ENCODE results near the gene CYP1A1.

Gene CYP1A1

DNA sequence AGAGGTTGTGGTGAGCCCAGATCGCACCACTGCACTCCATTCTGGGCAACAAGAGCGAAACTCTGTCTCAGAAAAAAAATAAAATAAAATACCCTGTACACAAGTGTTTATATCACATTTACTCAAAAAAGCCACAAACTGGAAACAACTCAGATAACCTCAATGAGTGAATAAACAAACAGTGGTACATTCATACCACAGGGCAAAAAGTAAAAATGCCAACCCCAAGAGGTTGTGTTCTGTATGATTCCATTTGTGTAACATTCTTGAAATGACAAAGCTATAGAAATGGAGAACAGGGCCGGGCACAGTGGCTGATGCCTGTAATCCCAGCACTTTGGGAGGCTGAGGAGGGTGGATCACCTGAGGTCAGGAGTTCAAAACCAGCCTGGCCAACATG is 42.4 kb downstream of the CYP1A1 start:
- no peak for DNase-seq

DNA sequence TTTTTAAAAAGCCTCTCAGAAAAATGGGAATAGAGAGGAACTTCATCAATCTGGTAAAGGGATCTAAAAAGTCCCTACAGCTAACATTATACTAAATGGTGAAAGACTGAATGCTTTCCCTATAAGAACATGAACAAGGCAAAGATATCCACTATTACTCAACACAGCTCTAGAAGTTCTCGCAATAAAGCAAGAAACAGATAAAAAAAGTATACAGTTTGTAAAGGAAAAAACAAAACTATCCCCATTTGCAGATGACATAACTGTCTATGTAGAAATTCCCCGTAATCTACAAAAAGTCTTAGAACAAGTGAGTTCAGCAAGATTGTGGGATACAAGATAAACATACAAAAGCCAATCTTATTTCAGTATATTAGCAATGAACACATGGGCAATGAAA is 44.9 kb downstream of the CYP1A1 start:
- DNase-seq, result no peak

DNA sequence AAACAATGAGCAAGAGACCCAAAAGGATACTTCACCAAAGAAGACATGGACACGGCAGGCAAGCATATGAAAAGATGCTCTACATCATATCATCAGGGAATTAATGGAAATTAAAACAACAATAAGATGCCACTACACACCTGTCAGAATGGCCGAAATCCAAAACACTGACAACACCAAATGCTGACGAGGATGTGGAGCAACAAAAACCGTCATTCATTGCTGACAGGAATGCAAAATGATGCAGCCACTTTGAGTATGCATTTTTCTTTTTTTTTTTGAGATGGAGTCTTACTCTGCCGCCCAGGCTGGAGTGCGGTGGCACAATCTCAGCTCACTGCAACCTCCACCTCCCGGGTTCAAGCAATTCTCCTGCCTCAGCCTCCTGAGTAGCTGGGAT is 48.5 kb downstream of the CYP1A1 start:
- no peak for DNase-seq

DNA sequence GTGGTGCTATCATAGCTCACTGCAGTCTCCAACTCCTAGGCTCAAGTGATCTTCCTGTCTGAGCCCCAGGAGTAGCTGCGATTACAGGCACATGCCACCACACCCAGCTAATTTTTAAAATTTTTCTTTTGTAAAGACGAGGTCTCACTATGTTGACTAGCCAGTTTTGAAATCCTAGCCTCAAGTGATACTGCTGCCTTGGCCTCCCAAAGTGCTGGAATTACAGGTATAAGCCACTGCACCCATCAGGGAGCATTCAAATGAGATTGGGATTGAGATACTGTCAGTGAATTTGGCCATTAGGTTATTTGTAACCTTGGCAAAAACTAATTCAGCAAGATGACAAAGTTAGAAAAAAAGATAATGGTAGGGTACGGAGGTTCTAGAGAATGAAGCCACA is 51.2 kb downstream of the CYP1A1 start:
- no peak for DNase-seq

DNA sequence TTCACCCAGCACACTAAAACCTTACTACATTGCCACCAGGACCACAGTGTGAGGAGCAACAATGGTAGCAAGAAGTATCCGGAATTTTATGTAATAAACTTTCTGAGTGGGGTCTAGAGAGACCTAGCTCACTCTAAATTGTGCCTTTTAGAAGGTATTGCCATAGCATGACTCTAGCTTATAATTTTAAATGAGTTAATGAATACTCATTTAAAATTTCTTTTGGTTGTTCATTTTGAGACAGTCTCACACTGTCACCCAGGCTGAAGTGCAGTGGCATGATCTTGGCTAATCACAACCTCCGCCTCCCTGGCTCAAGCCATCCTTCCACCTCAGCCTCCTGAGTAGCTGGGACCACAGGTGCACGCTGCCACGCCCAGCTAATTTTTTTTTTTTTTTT is 55.7 kb downstream of the CYP1A1 start:
- no peak for DNase-seq
